ENCODE results near the gene LMTK2. TPM values are rescaled to one million over a fixed set of nuclear protein-coding genes. Genes with fewer than 3 reads are reported as not detected.

LMTK2 gene
- polyA plus RNA-seq, 3 donors: 13.4 to 15.7 (median 13.7) TPM

GRCh38 chr7:98225913-98226614 is 119.4 kb downstream of the LMTK2 start:
- no peak for DNase-seq (ENCODE audit: extremely low read depth in 1 of 11, low read depth in 9 of 11, low spot score in 4 of 11)

GRCh38 chr7:98227939-98228338 is 121.3 kb downstream of the LMTK2 start:
- DNase-seq (ENCODE audit: extremely low read depth in 1 of 11, low read depth in 9 of 11, low spot score in 4 of 11): no peak

- DNase-seq (ENCODE audit: extremely low read depth in 1 of 11, low read depth in 9 of 11, low spot score in 4 of 11): no peak
Observed at GRCh38 chr7:98228801-98229200, 122.1 kb downstream of the LMTK2 start.

GRCh38 chr7:98229441-98229840 is 122.8 kb downstream of the LMTK2 start:
- no peak for DNase-seq (ENCODE audit: extremely low read depth in 1 of 11, low read depth in 9 of 11, low spot score in 4 of 11)

- no peak for DNase-seq (ENCODE audit: extremely low read depth in 1 of 11, low read depth in 9 of 11, low spot score in 4 of 11)
Observed at GRCh38 chr7:98229991-98230745, 123.5 kb downstream of the LMTK2 start.

GRCh38 chr7:98230746-98231471 is 124.2 kb downstream of the LMTK2 start:
- no peak for DNase-seq (ENCODE audit: extremely low read depth in 1 of 11, low read depth in 9 of 11, low spot score in 4 of 11)

- no peak for DNase-seq (ENCODE audit: extremely low read depth in 1 of 11, low read depth in 9 of 11, low spot score in 4 of 11)
Observed at GRCh38 chr7:98231493-98232262, 125.0 kb downstream of the LMTK2 start.

GRCh38 chr7:98232263-98232585 is 125.6 kb downstream of the LMTK2 start:
- DNase-seq (ENCODE audit: extremely low read depth in 1 of 11, low read depth in 9 of 11, low spot score in 4 of 11): no peak

- DNase-seq (ENCODE audit: extremely low read depth in 1 of 11, low read depth in 9 of 11, low spot score in 4 of 11): no peak
Observed at GRCh38 chr7:98232799-98233198, 126.1 kb downstream of the LMTK2 start.

GRCh38 chr7:98233219-98234070 is 126.8 kb downstream of the LMTK2 start:
- no peak for DNase-seq (ENCODE audit: extremely low read depth in 1 of 11, low read depth in 9 of 11, low spot score in 4 of 11)

- no peak for DNase-seq (ENCODE audit: extremely low read depth in 1 of 11, low read depth in 9 of 11, low spot score in 4 of 11)
Observed at GRCh38 chr7:98234429-98235147, 127.9 kb downstream of the LMTK2 start.

GRCh38 chr7:98235901-98236300 is 129.2 kb downstream of the LMTK2 start:
- DNase-seq (ENCODE audit: extremely low read depth in 1 of 11, low read depth in 9 of 11, low spot score in 4 of 11): no peak

- DNase-seq (ENCODE audit: extremely low read depth in 1 of 11, low read depth in 9 of 11, low spot score in 4 of 11): no peak
Observed at GRCh38 chr7:98236355-98237185, 129.9 kb downstream of the LMTK2 start.

GRCh38 chr7:98238076-98238475 is 131.4 kb downstream of the LMTK2 start:
- no peak for DNase-seq (ENCODE audit: extremely low read depth in 1 of 11, low read depth in 9 of 11, low spot score in 4 of 11)

- no peak for DNase-seq (ENCODE audit: extremely low read depth in 1 of 11, low read depth in 9 of 11, low spot score in 4 of 11)
Observed at GRCh38 chr7:98238976-98239375, 132.3 kb downstream of the LMTK2 start.

- DNase-seq (ENCODE audit: extremely low read depth in 1 of 11, low read depth in 9 of 11, low spot score in 4 of 11): no peak
Observed at GRCh38 chr7:98240961-98241673, 134.5 kb downstream of the LMTK2 start.

Measured in renal cortex interstitium (tissue), 11 donors.